ENCODE data around the gene FAM228B.
"Not testable (repeated sequence)": the region's sequence is repeated elsewhere in the genome, so short reads cannot be mapped to it uniquely, and the experiment has no call there.

FAM228B gene

GRCh38 chr2:24104110-24104650 is 19.1 kb upstream of the FAM228B start:
- DNase-seq, result no peak

GRCh38 chr2:24104906-24105305 is 18.4 kb upstream of the FAM228B start:
- DNase-seq, result no peak

GRCh38 chr2:24105816-24106215 is 17.5 kb upstream of the FAM228B start:
- DNase-seq, result no peak

DNA sequence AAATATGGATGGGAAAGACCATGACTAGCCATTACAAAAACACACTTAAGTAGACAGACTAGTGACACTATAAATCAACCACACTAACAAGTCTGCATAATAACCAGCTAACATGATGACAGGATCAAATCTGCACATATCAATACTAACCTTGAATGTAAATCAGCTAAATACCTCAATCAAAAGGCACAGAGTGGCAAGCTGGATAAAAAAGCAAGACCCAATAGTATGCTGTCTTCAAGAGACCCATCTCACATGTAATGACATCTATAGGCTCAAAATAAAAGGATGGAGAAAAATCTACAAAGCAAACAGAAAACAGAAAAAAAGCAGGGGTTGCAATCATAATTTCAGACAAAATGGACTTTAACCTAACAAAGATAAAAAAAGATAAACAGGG is 16.5 kb upstream of the FAM228B start:
- DNase-seq, result no peak

DNA sequence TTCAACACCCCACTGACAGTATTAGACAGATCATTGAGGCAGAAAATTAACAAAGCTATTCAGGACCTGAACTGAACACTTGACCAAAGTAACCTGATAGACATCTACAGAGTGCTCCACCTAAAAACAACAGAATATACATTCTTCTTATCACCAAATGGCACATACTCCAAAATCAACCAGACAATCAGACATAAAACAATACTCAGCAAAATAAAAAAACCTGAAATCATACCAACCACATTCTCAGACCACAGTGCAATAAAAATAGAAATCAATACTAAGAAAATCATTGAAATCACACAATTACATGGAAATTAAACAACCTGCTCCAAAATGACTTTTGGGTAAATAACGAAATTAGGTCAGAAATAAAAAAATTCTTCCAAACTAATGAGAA is 15.9 kb upstream of the FAM228B start:
- no peak for DNase-seq

DNA sequence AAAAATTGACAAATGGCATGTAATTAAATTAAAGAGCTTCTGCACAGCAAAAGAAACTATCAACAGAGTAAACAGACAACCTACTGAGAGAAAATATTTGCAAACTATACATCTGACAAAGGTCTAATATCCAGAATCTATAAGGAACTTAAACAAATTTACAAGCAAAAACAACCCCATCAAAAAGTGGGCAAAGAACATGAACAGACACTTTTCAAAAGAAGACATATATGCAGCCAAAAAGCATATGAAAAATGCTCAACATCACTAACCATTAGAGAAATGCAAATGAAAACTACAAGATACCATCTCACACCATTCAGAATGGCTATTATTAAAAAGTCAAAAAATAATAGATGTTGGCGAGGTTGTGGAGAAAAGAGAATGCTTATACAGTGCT is 13.8 kb upstream of the FAM228B start:
- DNase-seq, result not testable (repeated sequence)

DNA sequence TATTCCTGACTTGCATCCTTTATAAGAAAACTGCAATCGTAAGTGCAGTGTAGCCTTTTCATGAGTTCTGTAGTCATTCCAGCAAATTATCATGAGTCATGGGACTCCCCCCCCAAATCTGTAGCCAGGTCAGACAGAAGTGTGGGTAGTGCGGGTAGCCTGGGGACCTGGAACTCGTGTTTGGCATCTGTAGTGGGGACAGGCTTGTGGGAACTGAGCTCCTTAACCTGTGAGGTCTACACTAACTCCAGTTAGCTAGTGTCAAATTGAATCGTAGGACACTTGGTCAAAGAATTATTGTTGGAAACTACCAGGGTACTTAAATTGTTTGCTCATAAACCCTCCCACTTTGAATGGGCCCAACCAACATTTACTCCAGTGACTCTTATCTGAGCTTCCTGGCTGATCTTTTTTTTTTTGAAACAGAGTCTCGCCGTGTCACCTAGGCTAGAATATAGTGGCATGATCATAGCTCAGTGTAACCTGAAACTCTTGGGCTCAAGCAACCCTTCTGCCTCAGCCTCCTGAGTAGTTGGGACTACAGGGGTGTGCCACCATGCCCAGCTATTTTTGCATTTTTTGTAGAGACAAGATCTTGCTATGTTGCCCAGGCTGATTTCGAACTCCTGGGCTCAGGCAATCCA is 12.5 kb upstream of the FAM228B start:
- DNase-seq, result no peak

- DNase-seq, result no peak
Measured at GRCh38 chr2:24111407-24111901, 11.8 kb upstream of the FAM228B start.

DNA sequence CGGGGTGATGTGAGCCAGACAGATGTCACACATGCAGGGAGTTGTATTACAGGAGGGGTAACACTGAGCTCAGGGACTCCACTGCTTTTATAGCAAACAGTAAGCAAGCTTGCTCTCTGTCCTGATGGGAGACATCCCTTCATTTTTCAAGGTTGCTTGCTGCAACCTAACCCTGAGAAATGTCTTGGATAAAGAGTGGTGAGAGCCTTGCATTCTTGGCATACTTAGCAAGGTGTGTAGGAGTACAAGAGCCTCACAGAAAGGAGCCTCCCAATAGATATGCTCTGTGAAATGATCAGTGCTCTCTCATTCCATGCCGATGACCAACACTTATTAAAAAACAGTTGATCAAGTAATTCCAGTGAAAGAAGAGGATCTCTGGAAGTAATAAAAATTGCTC is 8.2 kb upstream of the FAM228B start:
- no peak for DNase-seq

GRCh38 chr2:24117902-24118301 is 5.4 kb upstream of the FAM228B start:
- no peak for DNase-seq

- no peak for DNase-seq
Measured at GRCh38 chr2:24121066-24121465, 2.2 kb upstream of the FAM228B start.

GRCh38 chr2:24121469-24121868 is 1.8 kb upstream of the FAM228B start:
- no peak for DNase-seq

DNA sequence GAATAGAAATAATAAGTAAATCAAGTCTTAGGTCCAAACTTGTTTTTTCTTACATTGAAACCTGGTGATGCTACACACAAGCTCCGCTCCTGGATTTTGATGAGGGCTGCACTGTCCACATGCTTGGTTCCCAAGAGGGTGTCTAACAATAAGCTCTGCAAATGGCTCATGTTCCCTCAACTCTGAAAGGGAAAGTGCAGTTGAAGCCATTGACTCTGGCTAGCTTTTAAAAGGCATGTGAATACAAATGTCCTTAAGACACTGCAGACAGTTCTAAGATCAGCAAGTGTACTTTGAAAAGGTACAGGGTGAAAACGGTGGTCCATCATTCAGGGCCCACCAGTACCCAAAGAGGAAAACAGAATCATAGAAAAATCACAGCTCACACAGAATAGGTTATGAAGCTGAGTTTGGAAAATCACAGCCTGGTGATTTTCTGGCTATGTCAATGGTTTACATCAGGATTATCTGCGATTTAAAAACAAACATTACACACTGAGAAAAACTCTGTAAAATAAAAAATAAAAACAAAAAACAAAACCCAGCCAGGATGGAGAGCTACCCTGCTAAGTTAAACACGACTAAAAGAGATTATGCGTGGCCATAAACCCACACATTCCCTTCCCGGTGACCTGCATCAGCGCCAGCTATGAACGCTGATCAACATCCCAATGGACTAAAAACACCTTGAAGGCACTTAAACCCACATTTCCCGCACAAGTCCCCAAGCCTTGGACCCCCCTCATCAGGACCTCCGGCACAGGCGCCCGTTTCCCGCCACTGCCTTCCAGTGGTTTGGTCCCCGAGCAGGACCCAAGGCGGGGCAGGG is 689 bp upstream of the FAM228B start:
- DNase-seq, result no peak

DNA sequence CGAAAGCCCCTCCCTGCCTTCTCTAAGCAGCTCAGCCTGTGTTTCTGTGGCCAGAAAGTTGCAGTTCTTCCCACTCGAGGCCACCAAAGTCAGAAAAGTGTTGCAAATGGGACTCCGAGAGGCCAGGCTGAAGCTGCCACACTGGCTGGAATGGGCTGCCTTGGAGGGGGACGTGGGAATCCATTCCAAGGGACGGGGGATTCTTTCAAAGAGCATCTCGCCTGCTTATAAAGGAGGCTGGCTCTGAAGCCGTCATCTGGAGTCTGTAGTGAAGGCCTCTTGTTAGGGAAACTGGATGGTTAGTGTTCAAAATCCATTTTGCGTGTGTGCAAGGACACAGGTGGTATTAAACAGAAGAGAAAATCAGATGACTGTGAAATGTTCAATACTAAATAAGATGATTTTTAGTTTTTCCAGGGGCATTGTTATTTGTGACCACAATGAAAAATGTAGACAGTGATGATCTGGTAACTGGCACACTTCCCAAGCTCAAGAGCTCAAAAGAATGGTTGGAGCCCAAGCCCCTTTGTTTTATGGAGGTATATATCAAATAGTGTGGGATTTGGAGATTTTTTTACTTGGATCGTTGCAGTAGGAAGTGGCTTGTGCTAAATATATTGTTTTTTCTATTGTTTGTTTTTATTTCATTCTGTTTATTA is 782 bp downstream of the FAM228B start:
- no peak for DNase-seq

DNA sequence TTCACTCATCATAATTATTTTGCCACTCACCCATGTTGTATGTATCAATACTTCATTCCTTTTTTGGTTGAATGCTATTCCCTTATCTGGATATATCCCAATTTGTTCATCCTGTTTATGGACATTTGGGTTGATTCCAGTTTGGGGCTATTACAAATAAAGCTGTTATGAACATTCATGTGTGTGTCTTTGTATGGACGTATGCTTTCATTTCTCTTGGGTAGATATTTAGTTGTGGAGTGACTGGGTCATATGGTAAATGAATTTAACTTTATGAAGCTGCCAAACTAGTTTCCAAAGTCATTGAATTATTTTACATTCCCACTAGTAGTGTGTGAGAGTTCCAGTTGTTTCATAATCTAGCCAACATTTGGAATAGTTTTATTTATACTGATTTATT is 2.7 kb downstream of the FAM228B start:
- no peak for DNase-seq

DNA sequence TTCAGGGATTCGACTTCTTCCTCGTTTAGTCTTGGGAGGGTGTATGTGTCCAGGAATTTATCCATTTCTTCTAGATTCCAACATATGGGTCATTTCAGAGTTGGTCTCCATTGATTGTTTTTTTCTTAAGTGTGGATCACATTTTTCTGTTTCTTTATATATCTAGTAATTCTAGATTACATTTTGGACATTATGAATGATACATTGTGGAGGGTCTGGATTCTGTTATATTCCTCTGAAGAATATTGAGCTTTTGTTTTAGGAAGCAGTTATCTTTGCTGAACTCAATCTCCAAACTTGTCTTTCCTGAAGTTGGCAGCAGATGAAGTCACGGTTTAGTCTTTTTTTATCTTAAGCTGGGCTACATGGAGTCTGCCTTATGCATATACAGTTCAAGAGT is 9.3 kb downstream of the FAM228B start:
- no peak for DNase-seq

- DNase-seq, result not testable (repeated sequence)
Measured at GRCh38 chr2:24140305-24140704, 17.0 kb downstream of the FAM228B start.

DNA sequence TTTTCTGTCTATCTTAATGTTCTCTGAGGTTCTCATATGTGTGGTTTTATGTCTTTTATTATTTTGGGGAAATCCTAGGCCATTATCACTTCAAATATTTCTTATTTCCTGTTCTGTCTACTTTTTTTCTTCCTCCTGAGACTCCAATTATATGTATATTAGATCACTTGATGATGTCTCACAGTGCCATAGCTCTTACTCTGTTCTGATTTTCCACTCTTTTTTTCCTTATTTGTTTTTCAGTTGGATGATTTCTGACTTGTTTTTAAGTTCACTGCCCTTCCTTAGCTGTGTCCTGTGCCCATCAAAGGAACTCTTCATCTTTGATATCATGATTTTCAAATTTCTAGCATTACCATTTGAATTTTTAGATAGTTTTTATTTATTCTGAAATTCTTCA is 24.1 kb downstream of the FAM228B start:
- DNase-seq, result no peak

DNA sequence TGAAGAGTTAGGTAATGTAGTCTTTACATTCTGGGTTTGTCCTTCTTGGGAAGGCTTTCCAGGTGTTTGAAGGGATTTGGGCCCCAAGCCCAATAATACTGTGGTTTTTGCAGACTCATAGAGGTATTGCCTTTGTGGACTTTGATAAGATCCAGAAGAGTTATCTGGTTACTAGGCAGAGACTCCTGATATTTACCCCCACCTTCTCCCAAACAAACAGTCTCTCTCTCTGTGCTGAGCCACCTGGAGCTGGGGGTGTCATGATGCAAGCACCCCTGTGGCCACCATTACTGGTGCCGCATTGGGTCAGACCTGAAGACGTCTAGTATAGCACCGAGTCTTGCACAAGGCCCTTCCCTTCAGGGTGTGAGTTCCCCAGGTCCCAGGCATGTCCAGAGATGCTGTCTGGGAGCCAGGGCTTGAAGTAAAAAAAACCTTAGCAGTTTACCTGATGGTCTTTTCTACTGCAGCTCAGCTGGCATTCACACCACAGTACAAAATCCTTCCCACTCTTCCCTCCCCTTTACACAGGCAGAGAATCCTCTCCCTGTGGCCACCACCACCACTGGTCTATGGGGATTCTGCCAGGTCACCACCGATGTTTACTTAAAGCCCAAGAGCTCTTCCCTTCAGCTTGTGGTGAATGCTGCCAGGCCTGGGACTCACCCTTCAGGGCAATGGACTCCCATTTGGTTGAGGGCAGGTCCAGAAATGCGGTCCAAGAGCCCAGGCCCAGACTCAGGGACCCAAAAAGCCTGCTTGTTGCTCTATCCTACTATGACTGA is 29.3 kb downstream of the FAM228B start:
- DNase-seq, result no peak

DNA sequence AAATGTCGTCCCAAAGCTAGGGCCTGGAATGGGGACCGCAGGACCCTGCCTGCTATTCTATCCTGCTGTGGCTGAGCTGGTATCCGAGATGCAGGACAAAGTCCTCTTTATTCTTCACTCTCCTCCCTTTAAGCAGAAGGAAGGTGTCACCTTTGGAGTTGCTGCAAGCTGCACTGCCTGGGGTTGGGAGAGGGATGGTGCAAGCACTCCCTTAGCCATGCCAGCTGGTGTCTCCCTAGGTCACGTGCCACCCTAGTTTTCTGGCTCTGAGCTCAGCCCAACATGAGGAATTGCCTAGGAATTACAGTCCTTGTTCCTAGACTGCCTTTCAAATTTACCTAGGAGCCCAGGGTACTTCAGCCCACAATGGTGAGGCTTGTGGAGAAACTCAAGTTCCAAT is 30.2 kb downstream of the FAM228B start:
- no peak for DNase-seq

GRCh38 chr2:24158131-24158530 is 34.9 kb downstream of the FAM228B start:
- DNase-seq, result no peak

- no peak for DNase-seq
Measured at GRCh38 chr2:24159708-24160107, 36.4 kb downstream of the FAM228B start.

GRCh38 chr2:24160761-24161160 is 37.5 kb downstream of the FAM228B start:
- DNase-seq, result no peak

Data from NCI-H187 (cell line).